Stimulated activated effector memory CD8-positive, alpha-beta T cell treated with anti-CD3 and anti-CD28 coated beads, Interleukin-12 subunit alpha, Interleukin-12 subunit beta, amount 100 ng/mL, for 72 hours (primary cell): ENCODE results near the gene TREX2.

ENCODE experiments used
- ATAC-seq: fragments of 150-1000 bp; cut with Tn5 transposase; 2 replicates; pipeline ENCODE4 v1.10.0; 2021
- DNase-seq, 2 donors: peaks; one replicate each; pipeline ENCODE4 v3.0.0; 2021 to 2022; ENCODE audit warnings: low spot score in 2 of 2
- H3K27ac Mint-ChIP-seq: one replicate; pipeline ENCODE4 v1.8.0; 2022; ENCODE audit warnings: mild to moderate bottlenecking, mixed read lengths
- H3K36me3 Mint-ChIP-seq: one replicate; pipeline ENCODE4 v1.8.0; 2022; ENCODE audit warnings: mild to moderate bottlenecking, mixed read lengths
- H3K4me1 Mint-ChIP-seq: one replicate; pipeline ENCODE4 v1.8.0; 2022; ENCODE audit warnings: mixed read lengths
- H3K4me3 Mint-ChIP-seq: one replicate; pipeline ENCODE4 v1.8.0; 2022; ENCODE audit warnings: mild to moderate bottlenecking, mixed read lengths
- H3K9me3 Mint-ChIP-seq: one replicate; pipeline ENCODE4 v1.8.0; 2022; ENCODE audit warnings: mixed read lengths

TREX2 gene

DNA sequence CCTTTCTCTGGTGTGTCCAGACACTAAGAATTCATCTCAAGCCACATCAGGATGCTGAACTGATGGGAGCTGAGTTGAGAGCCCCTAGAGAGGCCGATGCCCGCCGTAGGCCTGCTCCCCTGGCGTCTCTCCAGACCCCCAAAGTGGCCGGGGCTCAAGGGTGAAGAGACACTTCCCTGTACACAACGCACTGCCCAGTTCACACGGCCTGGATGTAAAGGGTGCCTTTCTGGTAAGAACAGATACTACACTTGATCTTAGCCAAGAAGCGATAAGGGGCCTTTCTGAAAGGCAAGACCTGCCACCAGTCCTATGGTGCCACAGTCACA is 5.1 kb upstream of the TREX2 start:
- H3K4me3 Mint-ChIP-seq: no peak overlapping the region
- DNase-seq: no peak
- peaks cover 36% of the 10 kb centered on the region for H3K36me3 Mint-ChIP-seq
- no peak for ATAC-seq
- no peaks in the 10 kb centered on the region for H3K9me3 Mint-ChIP-seq
- no peaks in the 10 kb centered on the region for H3K4me1 Mint-ChIP-seq
- H3K27ac Mint-ChIP-seq: no peak overlapping the region

DNA sequence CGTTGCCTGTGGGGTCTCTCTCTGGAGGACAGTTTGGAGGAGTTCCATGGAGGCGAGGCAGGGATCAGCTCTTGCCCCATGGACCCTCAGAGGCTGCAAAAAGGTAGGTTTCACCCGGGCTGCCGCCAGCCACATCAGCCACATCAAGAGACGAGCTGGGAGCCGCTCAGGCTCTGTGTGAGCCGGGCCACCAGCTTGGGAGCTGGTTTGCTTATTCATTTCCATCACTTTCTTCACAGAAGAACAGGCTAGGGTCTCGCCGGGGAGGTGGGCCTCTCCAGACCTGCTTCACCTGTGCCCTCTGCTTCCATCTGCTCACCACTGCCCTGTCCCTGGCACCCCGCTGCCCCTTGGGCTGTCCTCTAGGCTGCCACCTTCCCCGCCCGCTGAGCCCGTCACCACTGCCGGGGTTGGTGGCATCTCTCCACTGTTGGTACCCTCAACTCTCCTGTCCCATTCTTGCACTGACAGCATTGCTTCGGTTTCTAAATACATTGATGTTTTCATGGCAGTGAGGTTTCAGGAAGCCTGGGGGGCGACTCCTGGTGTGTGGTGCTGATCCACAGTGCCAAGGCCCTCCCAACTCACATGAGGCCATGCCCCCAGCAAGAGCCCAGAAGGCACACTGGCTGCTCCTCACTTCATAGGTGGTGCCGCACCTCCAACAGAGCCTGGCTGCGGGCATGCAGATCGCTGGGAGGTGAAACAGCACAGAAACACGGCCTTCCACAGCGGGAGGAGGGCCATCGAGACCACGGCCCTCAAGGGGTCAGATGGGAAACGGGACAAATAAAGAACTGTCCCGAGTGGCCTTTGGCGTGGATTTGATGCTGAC is 4.5 kb upstream of the TREX2 start:
- no peak overlapping the region for H3K4me3 Mint-ChIP-seq
- H3K9me3 Mint-ChIP-seq: no peaks in the 10 kb centered on the region
- peak overlapping the region; percentile 79 for H3K27ac Mint-ChIP-seq
- ATAC-seq (no peak), DNase-seq (no peak)
- no peaks in the 10 kb centered on the region for H3K4me1 Mint-ChIP-seq
- H3K36me3 Mint-ChIP-seq: peaks cover 32% of the 10 kb centered on the region

DNA sequence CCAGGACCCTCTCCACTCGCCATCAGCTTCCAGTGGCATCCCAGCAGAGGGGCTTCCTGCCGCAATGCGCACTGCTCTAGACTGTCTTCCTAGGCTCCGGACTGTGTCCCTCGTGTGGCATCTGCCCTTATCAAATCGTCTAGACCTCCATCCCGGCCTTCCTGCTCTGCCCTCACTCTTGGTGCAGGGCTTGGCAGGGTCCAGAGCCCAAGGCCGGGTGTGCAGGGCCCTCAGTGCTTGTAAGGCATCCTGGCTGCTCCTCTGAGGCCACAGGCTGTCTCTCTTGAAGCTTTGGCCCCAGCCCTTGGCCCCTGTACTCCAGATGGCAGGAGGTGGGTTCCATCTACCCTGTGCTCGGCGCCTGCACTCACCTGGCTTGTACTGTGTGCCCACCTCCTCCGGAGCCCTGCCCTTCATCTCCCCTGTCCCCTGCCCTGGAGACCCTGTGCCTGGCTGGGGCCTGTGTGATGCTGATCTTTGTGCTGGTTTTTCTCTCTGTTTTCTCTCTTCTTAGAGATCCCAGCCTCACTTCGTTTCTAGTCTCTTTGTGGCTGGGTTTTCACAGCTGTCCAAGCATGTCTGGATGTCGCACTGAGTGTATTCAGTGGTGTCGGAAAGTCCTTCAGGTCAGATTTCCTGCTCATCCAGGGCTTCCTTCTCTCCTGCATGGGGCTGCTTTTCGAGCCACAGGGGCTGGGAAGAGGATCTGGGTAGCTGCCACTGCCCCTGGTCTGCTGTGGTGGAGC is 3.7 kb upstream of the TREX2 start:
- no peak for ATAC-seq
- no peaks in the 10 kb centered on the region for H3K4me1 Mint-ChIP-seq
- H3K27ac Mint-ChIP-seq: peak overlapping the region; percentile 79
- H3K36me3 Mint-ChIP-seq: peaks cover 24% of the 10 kb centered on the region
- DNase-seq: no peak
- H3K9me3 Mint-ChIP-seq: no peaks in the 10 kb centered on the region
- H3K4me3 Mint-ChIP-seq: no peak overlapping the region

DNA sequence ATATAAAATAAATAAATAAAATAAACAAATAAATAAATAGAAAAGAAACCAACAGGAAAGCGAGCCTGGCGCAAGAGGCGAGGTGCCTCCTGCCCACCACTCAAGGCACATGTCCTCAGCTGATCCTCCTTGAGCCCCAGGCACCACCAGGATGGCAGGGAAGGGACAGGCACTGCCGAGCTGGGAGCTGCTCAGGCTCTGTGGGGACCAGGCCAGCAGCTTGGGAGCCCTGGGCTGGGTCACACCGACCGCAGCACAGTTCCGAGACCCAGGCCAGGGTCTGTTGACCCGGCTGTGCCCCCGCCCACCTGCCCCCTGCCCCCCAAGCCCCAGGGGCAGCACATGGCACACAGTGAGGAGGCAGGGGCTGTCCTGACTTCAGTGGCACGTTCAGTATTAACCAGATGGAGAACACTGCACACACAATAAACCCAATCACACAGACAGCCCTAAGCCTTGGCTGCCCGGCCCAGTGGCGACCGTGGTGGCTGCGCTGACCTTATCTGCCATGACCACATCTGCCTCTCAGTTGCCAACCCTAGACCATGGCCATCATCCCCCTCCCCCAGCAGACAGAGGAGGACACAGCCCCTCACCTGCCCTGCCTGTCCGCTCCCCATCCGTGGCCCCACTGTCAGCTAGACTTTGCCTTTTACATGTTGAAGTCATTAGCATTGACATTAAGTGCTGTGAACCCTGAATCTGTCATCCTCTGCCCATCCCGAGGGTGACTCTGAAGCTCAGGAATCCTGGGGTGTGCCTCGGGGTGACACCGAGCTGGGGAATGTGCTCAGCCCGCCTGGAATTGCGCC is 2.9 kb upstream of the TREX2 start:
- ATAC-seq: no peak
- Mint-ChIP-seq H3K4me1 (no peaks in the 10 kb centered on the region), H3K9me3 (no peaks in the 10 kb centered on the region), H3K36me3 (peaks cover 18% of the 10 kb centered on the region), H3K27ac (peak overlapping the region; percentile 79), H3K4me3 (no peak overlapping the region)
- DNase-seq: no peak

DNA sequence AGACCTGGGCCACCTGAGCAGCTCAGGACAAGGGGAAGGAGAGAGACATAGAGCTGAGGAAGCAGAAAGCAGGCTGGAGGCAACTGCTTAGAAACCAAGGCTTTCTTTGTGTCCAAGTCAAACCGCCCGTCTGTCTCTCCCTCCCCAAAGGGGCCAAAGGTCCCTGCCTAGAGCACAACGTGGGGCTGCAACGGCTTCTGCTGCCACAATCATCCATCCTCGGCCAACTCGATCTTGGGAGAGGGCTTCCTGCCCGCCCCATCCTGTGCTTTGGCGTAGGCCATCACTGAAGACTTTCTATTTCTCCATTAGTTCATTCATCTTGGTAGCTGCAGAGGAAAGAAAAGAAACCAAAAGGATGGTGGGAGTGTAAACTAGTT is 1.7 kb upstream of the TREX2 start:
- ATAC-seq (no peak), DNase-seq (no peak)
- Mint-ChIP-seq H3K27ac (no peak overlapping the region), H3K4me3 (no peak overlapping the region), H3K9me3 (no peaks in the 10 kb centered on the region), H3K36me3 (peaks cover 8% of the 10 kb centered on the region), H3K4me1 (no peaks in the 10 kb centered on the region)

DNA sequence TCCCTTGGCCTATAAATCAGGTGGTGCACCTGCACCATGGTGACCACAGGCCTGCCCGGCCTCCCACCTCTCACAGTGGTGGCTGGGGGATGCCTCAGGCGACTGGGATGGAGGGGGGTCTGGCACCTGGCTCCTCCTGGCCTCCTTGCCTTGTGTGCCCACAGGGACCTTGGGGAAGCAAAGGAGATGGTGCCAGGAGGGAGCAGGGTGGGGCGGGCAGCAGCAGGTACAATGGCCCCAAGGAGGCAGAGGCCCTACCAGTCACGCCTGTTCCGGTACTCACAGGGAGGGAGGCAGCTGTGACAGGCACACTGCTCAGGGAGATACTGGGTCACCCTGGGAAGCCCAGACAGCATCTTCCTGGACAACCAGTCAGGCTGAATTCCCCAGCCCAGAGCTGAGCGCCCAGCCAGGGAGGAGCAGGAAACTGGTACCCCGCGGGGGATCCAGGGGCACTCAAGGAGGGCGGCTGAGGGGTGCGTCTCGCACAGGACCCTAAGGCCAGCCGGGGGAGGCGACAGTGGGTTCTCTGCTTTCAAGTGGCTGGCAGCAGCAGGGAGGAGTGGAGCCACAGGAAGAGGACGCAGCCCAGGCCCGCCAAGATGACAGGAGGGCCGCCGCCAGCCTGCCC is 1.2 kb upstream of the TREX2 start:
- Mint-ChIP-seq H3K9me3 (no peaks in the 10 kb centered on the region), H3K4me1 (no peaks in the 10 kb centered on the region), H3K27ac (no peak overlapping the region), H3K4me3 (no peak overlapping the region), H3K36me3 (peaks cover 8% of the 10 kb centered on the region)
- ATAC-seq: no peak
- no peak for DNase-seq

DNA sequence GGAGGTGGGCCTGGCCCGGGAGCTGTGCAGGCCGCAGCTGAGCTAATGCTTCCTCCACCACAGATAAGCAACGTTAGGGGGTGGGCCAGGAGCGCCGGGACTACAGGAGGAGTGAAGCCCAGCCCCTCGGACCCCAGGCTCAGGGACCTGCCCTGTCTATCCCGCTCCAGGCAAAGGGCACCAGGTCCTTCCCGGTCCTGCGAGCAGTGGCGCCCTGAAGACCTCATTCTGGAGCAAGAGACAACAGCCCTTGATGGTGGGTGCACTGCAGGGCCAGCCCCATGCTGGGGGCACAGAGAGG is 730 bp upstream of the TREX2 start:
- H3K27ac Mint-ChIP-seq: no peak overlapping the region
- no peaks in the 10 kb centered on the region for H3K9me3 Mint-ChIP-seq
- H3K4me3 Mint-ChIP-seq: no peak overlapping the region
- DNase-seq (no peak), ATAC-seq (no peak)
- peaks cover 8% of the 10 kb centered on the region for H3K36me3 Mint-ChIP-seq
- H3K4me1 Mint-ChIP-seq: no peaks in the 10 kb centered on the region

DNA sequence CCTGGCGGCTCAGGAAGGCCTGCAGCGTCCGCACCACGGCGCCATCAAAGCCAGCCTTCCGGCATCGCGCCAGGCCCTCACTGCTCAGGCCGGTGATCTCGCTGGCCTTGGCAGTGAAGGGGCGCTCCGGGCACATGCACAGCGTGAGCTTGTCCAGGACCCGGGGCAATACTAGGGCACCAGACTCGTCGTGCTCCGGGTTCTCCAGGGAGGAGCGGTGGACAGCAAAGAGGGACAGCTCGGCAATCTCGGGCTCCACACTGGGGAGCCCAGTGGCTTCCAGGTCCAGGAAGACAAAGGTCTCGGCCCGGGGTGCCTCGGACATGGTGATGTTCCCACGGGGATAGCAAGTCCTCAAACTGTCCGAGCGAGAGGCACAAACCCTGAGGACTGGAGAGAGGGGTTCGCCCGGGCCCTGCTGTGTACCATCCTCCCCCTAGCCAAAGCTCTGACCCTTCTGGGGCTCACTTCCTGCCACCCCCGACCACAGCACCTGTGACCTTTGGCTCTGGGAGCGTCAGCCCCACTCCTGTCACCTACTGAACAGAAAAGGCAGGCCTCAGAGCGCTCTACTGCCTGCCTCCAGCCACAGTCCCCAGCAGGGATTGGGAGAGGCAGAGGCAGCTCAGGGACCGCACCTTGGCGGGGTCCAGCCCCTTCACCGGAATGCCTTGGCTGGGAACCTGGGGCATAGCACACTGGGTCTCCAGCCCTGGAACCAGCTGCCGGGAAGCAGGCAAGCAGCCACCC is 575 bp downstream of the TREX2 start:
- H3K4me1 Mint-ChIP-seq: no peaks in the 10 kb centered on the region
- DNase-seq: no peak
- no peaks in the 10 kb centered on the region for H3K36me3 Mint-ChIP-seq
- no peak overlapping the region for H3K4me3 Mint-ChIP-seq
- no peaks in the 10 kb centered on the region for H3K9me3 Mint-ChIP-seq
- no peak for ATAC-seq
- H3K27ac Mint-ChIP-seq: no peak overlapping the region

DNA sequence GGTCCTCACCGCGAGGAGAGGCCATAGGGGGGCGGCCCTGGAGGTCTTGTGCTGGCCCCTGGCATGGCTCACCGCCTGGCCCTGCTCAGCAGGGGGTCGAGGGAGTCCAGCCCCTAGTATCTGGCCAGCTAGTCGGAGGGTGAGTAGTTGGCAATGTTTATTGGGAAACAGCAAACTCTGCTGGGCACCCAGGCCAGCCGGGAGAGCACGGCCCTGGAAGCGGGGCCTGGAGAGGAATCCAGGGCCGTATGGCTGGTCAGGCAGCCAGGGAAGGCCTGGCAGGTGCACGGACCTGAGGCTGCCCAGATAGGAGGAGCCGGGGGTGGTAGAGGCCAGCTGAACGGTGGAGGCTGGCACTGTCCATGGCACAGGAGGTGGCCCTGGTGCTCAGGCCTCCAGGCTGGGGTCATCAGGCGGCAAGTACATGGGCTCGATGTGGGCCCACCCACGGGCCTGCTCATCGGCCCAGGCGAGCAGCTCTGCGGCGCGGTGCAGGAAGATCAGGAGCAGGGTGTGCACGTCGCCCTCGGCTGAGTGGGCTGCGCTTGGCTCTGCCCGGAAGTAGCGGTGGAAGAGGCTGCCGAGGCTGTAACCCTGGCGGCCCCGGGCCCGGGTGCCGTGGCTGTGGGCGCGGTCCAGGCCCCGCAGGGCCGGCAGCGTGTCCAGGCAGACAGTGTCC is 1.4 kb downstream of the TREX2 start:
- Mint-ChIP-seq H3K4me3 (no peak overlapping the region), H3K9me3 (no peaks in the 10 kb centered on the region), H3K27ac (no peak overlapping the region), H3K36me3 (no peaks in the 10 kb centered on the region), H3K4me1 (no peaks in the 10 kb centered on the region)
- DNase-seq (no peak), ATAC-seq (no peak)

DNA sequence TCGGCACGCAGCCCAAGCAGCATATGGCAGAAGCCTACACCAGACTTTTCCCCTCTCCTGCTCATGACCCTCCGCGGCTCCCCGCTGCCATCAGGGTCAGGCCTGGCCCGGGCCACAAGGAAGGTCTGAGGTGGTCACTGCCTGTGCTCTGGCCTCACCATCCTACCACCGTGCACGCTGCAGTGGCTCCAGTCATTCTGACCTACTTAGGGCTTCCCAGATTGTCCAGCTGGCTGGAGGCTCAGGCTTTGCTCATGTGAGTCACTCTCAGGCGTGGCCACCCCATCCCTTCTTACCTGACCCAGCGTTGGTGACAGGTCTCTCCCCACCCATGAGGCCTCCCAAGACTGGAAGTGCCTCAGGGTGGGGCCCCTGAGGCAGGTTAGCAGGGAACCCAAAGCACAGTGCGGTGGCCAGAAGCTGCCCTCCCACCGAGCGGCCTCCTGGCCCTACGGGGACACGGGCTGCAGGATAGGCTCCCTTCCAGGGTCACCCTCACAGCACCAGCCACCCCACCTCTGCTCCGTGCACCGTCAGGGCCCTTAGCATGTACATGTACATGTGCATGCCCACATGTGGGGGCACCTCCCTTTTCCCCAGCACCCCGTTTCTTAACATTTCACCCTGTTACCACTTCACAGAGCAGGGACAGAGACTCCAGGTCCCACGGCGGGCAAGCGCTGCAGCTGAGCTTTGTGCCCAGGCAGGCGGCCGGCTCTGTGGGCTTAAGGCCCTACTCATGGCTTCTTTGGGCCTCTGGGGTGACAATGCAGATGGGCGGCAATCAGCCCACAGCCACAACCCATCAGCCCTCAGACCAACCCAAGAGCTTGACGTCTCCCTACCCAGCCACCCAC is 2.2 kb downstream of the TREX2 start:
- no peaks in the 10 kb centered on the region for H3K9me3 Mint-ChIP-seq
- H3K27ac Mint-ChIP-seq: no peak overlapping the region
- H3K36me3 Mint-ChIP-seq: no peaks in the 10 kb centered on the region
- ATAC-seq (no peak), DNase-seq (no peak)
- H3K4me3 Mint-ChIP-seq: no peak overlapping the region
- H3K4me1 Mint-ChIP-seq: no peaks in the 10 kb centered on the region

DNA sequence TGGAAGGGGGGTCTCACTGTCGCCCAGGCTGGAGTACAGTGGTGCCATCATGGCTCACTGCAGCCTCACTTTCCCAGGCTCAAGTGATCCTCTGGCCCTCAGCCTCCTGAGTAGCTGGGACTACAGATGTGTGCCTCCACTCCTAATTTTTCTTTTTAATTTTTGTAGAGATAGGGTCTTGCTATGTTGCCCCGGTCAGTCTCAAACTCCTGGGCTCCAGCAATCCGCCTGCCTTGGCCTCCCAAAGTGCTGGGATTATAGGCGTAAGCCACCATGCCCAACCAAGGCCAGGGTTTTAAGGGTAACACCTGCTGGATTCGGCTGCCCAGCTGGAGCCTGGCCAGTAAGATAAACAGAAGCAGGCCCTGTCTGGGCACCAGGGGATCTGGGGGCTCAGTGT is 3.4 kb downstream of the TREX2 start:
- no peak for ATAC-seq
- Mint-ChIP-seq H3K4me3 (no peak overlapping the region), H3K4me1 (no peaks in the 10 kb centered on the region), H3K27ac (no peak overlapping the region), H3K36me3 (no peaks in the 10 kb centered on the region), H3K9me3 (no peaks in the 10 kb centered on the region)
- DNase-seq: no peak

DNA sequence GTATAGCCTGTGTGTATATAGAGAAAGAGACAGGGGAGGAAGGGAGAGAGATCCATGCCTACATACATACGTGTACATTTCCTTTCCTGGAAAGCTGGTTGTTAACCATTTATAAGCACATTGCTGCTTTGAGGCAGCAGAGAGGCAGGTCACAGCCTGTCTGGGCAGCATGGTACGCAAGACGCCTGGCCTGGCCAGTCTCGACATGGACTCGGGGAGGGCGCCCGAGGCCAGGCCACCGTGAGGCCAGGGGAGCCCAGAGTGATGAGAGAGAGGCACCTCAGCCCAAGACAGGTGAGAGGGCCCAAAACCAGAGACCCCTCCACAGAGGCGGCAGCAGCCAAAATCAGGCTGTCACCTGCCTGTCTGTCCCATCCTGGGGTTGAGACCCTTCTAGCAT is 3.9 kb downstream of the TREX2 start:
- H3K4me3 Mint-ChIP-seq: no peak overlapping the region
- DNase-seq (no peak), ATAC-seq (no peak)
- H3K27ac Mint-ChIP-seq: no peak overlapping the region
- H3K9me3 Mint-ChIP-seq: no peaks in the 10 kb centered on the region
- H3K36me3 Mint-ChIP-seq: no peaks in the 10 kb centered on the region
- H3K4me1 Mint-ChIP-seq: no peaks in the 10 kb centered on the region

DNA sequence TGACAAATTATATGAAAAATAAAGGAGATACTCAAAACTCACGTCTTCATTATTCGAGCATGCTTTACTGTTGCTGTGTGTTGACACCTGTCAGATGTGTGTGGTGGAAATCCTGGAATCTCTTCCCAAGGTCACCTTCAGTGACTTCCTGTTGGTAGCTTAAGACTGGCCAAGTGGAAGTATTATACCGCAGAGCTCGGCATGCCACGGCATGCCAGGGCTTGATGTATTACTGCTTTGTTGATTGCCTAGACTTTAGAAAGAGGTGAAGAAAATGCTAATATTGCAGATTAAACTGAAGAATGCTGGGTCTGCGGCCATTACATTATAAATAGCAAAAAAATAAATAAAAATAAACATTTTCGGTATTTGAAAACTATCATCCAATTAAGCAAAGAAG is 4.6 kb downstream of the TREX2 start:
- H3K36me3 Mint-ChIP-seq: no peaks in the 10 kb centered on the region
- ATAC-seq (no peak), DNase-seq (no peak)
- no peaks in the 10 kb centered on the region for H3K9me3 Mint-ChIP-seq
- no peaks in the 10 kb centered on the region for H3K4me1 Mint-ChIP-seq
- no peak overlapping the region for H3K27ac Mint-ChIP-seq
- H3K4me3 Mint-ChIP-seq: no peak overlapping the region
